H9 (cell line): ENCODE results near the gene NUBPL. TPM values are rescaled to one million over a fixed set of nuclear protein-coding genes. Genes with fewer than 3 reads are reported as not detected.

Experiments
- DNase-seq: peaks from one replicate; pipeline ENCODE4 v3.0.0-alpha.2; 2017
- H2AFZ ChIP-seq: one replicate; pipeline ENCODE4 v1.6.1; 2013; ENCODE audit warnings: mild to moderate bottlenecking, low read length, control low read depth, moderate library complexity
- H2AK5ac ChIP-seq: 2 replicates; pipeline ENCODE4 v1.6.1; 2013; ENCODE audit warnings: low read length, control low read depth, mixed read lengths; ENCODE audit not compliant: insufficient read length
- H2BK120ac ChIP-seq: one replicate; pipeline ENCODE4 v1.6.1; 2013; ENCODE audit warnings: low read depth, mild to moderate bottlenecking, low read length, control low read depth, inconsistent platforms; ENCODE audit not compliant: poor library complexity, severe bottlenecking
- H2BK12ac ChIP-seq: 2 replicates; pipeline ENCODE4 v1.6.1; 2013; ENCODE audit warnings: low read length, control low read depth, mixed read lengths, low read depth; ENCODE audit not compliant: insufficient read length
- H2BK15ac ChIP-seq: 2 replicates; pipeline ENCODE4 v1.6.1; 2013; ENCODE audit warnings: low read depth, low read length, control low read depth
- H2BK20ac ChIP-seq: one replicate; pipeline ENCODE4 v1.6.1; 2013; ENCODE audit warnings: low read depth, mild to moderate bottlenecking, low read length, control low read depth, inconsistent platforms; ENCODE audit not compliant: poor library complexity, severe bottlenecking
- H2BK5ac ChIP-seq: 2 replicates; pipeline ENCODE4 v1.6.1; 2013; ENCODE audit warnings: low read length, control low read depth, mixed read lengths; ENCODE audit not compliant: insufficient read length
- H3K14ac ChIP-seq: 2 replicates; pipeline ENCODE4 v1.6.1; 2013; ENCODE audit warnings: low read length, control low read depth; ENCODE audit not compliant: insufficient read depth
- H3K18ac ChIP-seq: 2 replicates; pipeline ENCODE4 v1.6.1; 2013; ENCODE audit warnings: low read depth, mild to moderate bottlenecking, mixed read lengths, low read length, control low read depth; ENCODE audit not compliant: insufficient read length
- H3K23ac ChIP-seq: 2 replicates; pipeline ENCODE4 v1.6.1; 2013; ENCODE audit warnings: low read length, control low read depth, mixed read lengths, low read depth; ENCODE audit not compliant: insufficient read length
- H3K23me2 ChIP-seq: 2 replicates; pipeline ENCODE4 v1.6.1; 2013; ENCODE audit warnings: low read depth, mild to moderate bottlenecking, mixed read lengths, low read length, control low read depth; ENCODE audit not compliant: insufficient read length, poor library complexity, severe bottlenecking
- H3K27ac ChIP-seq: 2 replicates; pipeline ENCODE4 v1.5.1; 2013; ENCODE audit warnings: low read length, control low read depth, mixed read lengths, low read depth; ENCODE audit not compliant: insufficient read length
- H3K27me3 ChIP-seq: 2 replicates; pipeline ENCODE4 v1.6.1; 2013; ENCODE audit warnings: low read length, control low read depth, inconsistent platforms; ENCODE audit not compliant: insufficient read depth
- H3K4ac ChIP-seq: 2 replicates; pipeline ENCODE4 v1.6.1; 2013; ENCODE audit warnings: low read depth, mild to moderate bottlenecking, control low read depth, inconsistent platforms, low read length, moderate library complexity
- H3K4me1 ChIP-seq: 2 replicates; pipeline ENCODE4 v1.6.1; 2013; ENCODE audit warnings: low read length, control low read depth, inconsistent platforms; ENCODE audit not compliant: insufficient read depth
- H3K4me2 ChIP-seq: 2 replicates; pipeline ENCODE4 v1.6.1; 2013; ENCODE audit warnings: low read length, control low read depth, mixed read lengths; ENCODE audit not compliant: insufficient read length, insufficient read depth
- H3K56ac ChIP-seq: 2 replicates; pipeline ENCODE4 v1.6.1; 2013; ENCODE audit warnings: low read depth, mild to moderate bottlenecking, mixed read lengths, low read length, control low read depth; ENCODE audit not compliant: insufficient read length
- H3K79me1 ChIP-seq: 2 replicates; pipeline ENCODE4 v1.6.1; 2013; ENCODE audit warnings: low read depth, mild to moderate bottlenecking, moderate library complexity, low read length, control low read depth, inconsistent platforms; ENCODE audit not compliant: insufficient read depth, poor library complexity, severe bottlenecking
- H3K79me2 ChIP-seq: 2 replicates; pipeline ENCODE4 v1.6.1; 2013; ENCODE audit warnings: low read length, control low read depth, inconsistent platforms; ENCODE audit not compliant: insufficient read depth
- H3K9ac ChIP-seq: 2 replicates; pipeline ENCODE4 v1.6.1; 2013; ENCODE audit warnings: low read length, control low read depth, mixed read lengths; ENCODE audit not compliant: insufficient read length; ENCODE audit errors: extremely low read depth
- H3K9me3 ChIP-seq: one replicate; pipeline ENCODE4 v1.6.1; 2013; ENCODE audit warnings: low read depth, low read length, inconsistent platforms; ENCODE audit not compliant: control insufficient read depth
- H3T11ph ChIP-seq: one replicate; pipeline ENCODE4 v1.6.1; 2013; ENCODE audit warnings: mild to moderate bottlenecking, low read length, control low read depth, inconsistent platforms
- H4K20me1 ChIP-seq: one replicate; pipeline ENCODE4 v1.6.1; 2013; ENCODE audit not compliant: control insufficient read depth, insufficient read length, insufficient read depth
- H4K5ac ChIP-seq: 2 replicates; pipeline ENCODE4 v1.6.1; 2013; ENCODE audit warnings: low read depth, mild to moderate bottlenecking, mixed read lengths, low read length, control low read depth; ENCODE audit not compliant: insufficient read length
- H4K8ac ChIP-seq: replicated peaks from 2 replicates; pipeline ENCODE4 v1.6.1; 2013; ENCODE audit warnings: low read length, control low read depth, mixed read lengths, low read depth; ENCODE audit not compliant: insufficient read length
- H4K91ac ChIP-seq: 2 replicates; pipeline ENCODE4 v1.6.1; 2013; ENCODE audit warnings: low read depth, mild to moderate bottlenecking, moderate library complexity, mixed read lengths, low read length, control low read depth; ENCODE audit not compliant: insufficient read length
- H3K27ac Mint-ChIP-seq, 3 experiments: 2 replicates in 2 of 3; 3 replicates in 1 of 3; pipeline ENCODE4 v1.8.0; 2020 to 2021; ENCODE audit warnings: mixed read lengths in 3 of 3, mild to moderate bottlenecking in 1 of 3, moderate library complexity in 1 of 3
- H3K27me3 Mint-ChIP-seq: 2 replicates; pipeline ENCODE4 v1.8.0; 2021; ENCODE audit warnings: low read depth, mild to moderate bottlenecking, moderate library complexity, mixed read lengths
- H3K36me3 Mint-ChIP-seq, 3 experiments: 2 replicates in 2 of 3; 3 replicates in 1 of 3; pipeline ENCODE4 v1.8.0; 2020 to 2021; ENCODE audit warnings: low read depth in 3 of 3, mixed read lengths in 3 of 3; ENCODE audit not compliant: insufficient read depth in 1 of 3
- H3K4me1 Mint-ChIP-seq, 2 experiments: 2 replicates each; pipeline ENCODE4 v1.8.0; 2020; ENCODE audit warnings: mixed read lengths in 2 of 2
- H3K4me3 Mint-ChIP-seq, 2 experiments: 2 replicates in 1 of 2; 3 replicates in 1 of 2; pipeline ENCODE4 v1.8.0; 2020 to 2021; ENCODE audit warnings: mild to moderate bottlenecking in 2 of 2, mixed read lengths in 2 of 2, moderate library complexity in 1 of 2
- H3K9me3 Mint-ChIP-seq, 2 experiments: 2 replicates in 1 of 2; 3 replicates in 1 of 2; pipeline ENCODE4 v1.8.0; 2020; ENCODE audit warnings: mild to moderate bottlenecking in 2 of 2, mixed read lengths in 2 of 2, moderate library complexity in 1 of 2
- WGBS: extraction: QIAGEN DNeasy Blood & Tissue Kit; methylation state at CpG from one replicate; pipeline ENCODE4 v1.1.7; 2013; ENCODE audit warnings: missing lambda C conversion rate, low lambda C conversion rate, mixed read lengths; ENCODE audit not compliant: insufficient read length; ENCODE audit errors: extremely low coverage; 5-methylcytosine and 5-hydroxymethylcytosine counted together
- total RNA-seq: library from RNA; stranded (reverse); gene quantifications from 2 replicates; pipeline ENCODE4 v1.2.1, GENCODE V29; 2021
- TF ChIP-seq, protein P1 (sequence below): fragments of 200-600 bp; sonication (generic); conservative IDR thresholded peaks from 3 replicates; pipeline ENCODE4 v1.8.0; 2021; ENCODE audit warnings: antibody characterized with exemption, mild to moderate bottlenecking

NUBPL gene
- total RNA-seq, 1 experiment from 2014 or later: 14.8 TPM

DNA sequence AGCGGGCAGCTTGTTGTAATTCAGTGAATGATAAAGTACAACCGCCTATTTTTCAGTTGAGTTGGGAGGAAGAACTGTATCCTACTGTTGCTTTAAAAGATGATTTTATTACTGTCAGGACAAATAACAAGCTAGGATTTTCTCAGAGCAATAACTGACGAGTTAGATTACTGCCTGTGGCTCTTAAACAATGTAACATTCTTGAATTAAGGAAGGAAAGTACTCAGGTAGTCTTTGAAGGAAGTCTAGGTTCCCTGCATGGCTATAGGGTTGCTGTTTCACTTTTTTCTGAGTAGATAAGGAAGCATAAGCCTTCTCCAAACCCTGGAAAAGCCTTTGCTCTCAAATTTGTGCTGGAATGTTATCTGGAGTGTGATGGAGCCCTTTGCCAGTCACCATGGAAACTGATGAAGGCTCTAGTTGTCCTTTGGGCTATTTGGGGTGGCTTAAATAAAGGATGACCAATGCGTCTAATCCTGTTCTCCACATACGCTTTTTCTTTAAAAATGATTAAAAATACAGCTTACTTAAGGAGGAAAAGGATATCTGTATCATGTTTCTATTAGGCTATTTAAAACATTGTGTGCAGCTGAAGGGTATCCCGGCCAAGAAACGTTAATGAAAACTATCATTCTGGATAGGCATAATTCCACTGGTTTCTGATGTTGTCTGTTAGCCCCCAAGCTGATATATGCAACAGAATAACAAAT lies 17.7 kb downstream of the NUBPL start:
- no peak overlapping the region for H3K4me3 Mint-ChIP-seq
- TF ChIP-seq, protein P1, sequence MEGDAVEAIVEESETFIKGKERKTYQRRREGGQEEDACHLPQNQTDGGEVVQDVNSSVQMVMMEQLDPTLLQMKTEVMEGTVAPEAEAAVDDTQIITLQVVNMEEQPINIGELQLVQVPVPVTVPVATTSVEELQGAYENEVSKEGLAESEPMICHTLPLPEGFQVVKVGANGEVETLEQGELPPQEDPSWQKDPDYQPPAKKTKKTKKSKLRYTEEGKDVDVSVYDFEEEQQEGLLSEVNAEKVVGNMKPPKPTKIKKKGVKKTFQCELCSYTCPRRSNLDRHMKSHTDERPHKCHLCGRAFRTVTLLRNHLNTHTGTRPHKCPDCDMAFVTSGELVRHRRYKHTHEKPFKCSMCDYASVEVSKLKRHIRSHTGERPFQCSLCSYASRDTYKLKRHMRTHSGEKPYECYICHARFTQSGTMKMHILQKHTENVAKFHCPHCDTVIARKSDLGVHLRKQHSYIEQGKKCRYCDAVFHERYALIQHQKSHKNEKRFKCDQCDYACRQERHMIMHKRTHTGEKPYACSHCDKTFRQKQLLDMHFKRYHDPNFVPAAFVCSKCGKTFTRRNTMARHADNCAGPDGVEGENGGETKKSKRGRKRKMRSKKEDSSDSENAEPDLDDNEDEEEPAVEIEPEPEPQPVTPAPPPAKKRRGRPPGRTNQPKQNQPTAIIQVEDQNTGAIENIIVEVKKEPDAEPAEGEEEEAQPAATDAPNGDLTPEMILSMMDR: no peak

More for the DNA sequence above, 17.7 kb downstream of the NUBPL start:
- H3K79me2 ChIP-seq: no peaks in the 10 kb centered on the region
- no peaks in the 10 kb centered on the region for H3K27me3 ChIP-seq
- no peak overlapping the region for H4K5ac ChIP-seq
- H4K8ac ChIP-seq: no peak overlapping the region
- H2AK5ac ChIP-seq: no peak overlapping the region
- H3K4me1 ChIP-seq: no peaks in the 10 kb centered on the region
- no peak overlapping the region for H2BK20ac ChIP-seq
- 0 out of 4 replicates have a peak, but pooled peaks cover 0 to 7% of the 10 kb centered on the region in 2 experiments for H3K4me1 Mint-ChIP-seq
- no peak overlapping the region for H3K4me2 ChIP-seq
- no peak overlapping the region for H2BK15ac ChIP-seq
- H3K23me2 ChIP-seq: no peaks in the 10 kb centered on the region
- H3K14ac ChIP-seq: no peak overlapping the region
- H3K9me3 Mint-ChIP-seq: no peaks in the 10 kb centered on the region
- no peaks in the 10 kb centered on the region for H3K79me1 ChIP-seq
- H3K9ac ChIP-seq: no peak overlapping the region
- no peak overlapping the region for H2AFZ ChIP-seq
- no peaks in the 10 kb centered on the region for H3K9me3 ChIP-seq
- H2BK12ac ChIP-seq: no peak overlapping the region
- no peak overlapping the region for H3K27ac Mint-ChIP-seq
- H4K20me1 ChIP-seq: no peaks in the 10 kb centered on the region
- no peaks in the 10 kb centered on the region for H3K27me3 Mint-ChIP-seq
- no CpG with 5 or more reads among the region's 7 CpGs for WGBS
- H2BK120ac ChIP-seq: no peak overlapping the region
- H3K27ac ChIP-seq: no peak overlapping the region
- H4K91ac ChIP-seq: no peak overlapping the region
- H3K23ac ChIP-seq: no peak overlapping the region
- H3K56ac ChIP-seq: no peak overlapping the region
- H3K18ac ChIP-seq: no peak overlapping the region
- H3T11ph ChIP-seq: no peak overlapping the region
- no peak overlapping the region for H2BK5ac ChIP-seq
- no peak for DNase-seq
- H3K4ac ChIP-seq: no peak overlapping the region
- no peaks in the 10 kb centered on the region for H3K36me3 Mint-ChIP-seq
